ENCODE measurements around the gene ADAM17.
A peak's percentile ranks its signal among the peaks of the same experiment; 100 is the strongest.
"Not testable (repeated sequence)": the region's sequence is repeated elsewhere in the genome, so short reads cannot be mapped to it uniquely, and the experiment has no call there.

The ADAM17 gene

DNA sequence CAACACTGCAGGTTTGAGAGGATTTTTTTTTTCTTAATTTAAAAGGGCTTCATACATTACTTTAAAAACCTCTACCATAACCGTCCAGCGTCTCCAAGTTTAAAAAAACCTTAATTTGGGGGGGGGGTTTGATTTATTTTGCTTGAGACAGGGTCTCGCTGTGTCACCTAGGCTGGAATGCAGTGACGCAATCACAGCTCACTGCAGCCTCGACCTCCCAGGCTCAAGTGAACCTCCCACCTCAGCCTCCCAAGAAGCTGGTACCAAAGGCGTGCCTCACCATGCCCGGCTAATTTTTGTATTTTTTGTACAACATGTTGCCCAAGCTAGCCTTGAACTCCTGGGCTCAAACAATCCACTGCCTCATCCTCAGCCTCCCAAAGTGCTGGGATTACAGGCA, 36.9 kb downstream of the ADAM17 start:
- no peaks in the 10 kb centered on the region for H3K27me3 ChIP-seq
- H3K9me3 ChIP-seq, result no peaks in the 10 kb centered on the region
- H3K27ac ChIP-seq, result no peak overlapping the region
- no peak overlapping the region for H3K4me3 ChIP-seq (ENCODE audit: low read depth in 1 of 2, low read length in 1 of 2)
- peaks cover 73% of the 10 kb centered on the region for H3K36me3 ChIP-seq
- TF ChIP-seq, protein P1, sequence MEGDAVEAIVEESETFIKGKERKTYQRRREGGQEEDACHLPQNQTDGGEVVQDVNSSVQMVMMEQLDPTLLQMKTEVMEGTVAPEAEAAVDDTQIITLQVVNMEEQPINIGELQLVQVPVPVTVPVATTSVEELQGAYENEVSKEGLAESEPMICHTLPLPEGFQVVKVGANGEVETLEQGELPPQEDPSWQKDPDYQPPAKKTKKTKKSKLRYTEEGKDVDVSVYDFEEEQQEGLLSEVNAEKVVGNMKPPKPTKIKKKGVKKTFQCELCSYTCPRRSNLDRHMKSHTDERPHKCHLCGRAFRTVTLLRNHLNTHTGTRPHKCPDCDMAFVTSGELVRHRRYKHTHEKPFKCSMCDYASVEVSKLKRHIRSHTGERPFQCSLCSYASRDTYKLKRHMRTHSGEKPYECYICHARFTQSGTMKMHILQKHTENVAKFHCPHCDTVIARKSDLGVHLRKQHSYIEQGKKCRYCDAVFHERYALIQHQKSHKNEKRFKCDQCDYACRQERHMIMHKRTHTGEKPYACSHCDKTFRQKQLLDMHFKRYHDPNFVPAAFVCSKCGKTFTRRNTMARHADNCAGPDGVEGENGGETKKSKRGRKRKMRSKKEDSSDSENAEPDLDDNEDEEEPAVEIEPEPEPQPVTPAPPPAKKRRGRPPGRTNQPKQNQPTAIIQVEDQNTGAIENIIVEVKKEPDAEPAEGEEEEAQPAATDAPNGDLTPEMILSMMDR (IDR thresholded peaks at IDR 0.05), result no peak
- H3K4me1 ChIP-seq (ENCODE audit: control insufficient read depth in 1 of 2, insufficient read depth in 1 of 2, low read depth in 1 of 2, low read length in 1 of 2), result no peaks in the 10 kb centered on the region

DNA sequence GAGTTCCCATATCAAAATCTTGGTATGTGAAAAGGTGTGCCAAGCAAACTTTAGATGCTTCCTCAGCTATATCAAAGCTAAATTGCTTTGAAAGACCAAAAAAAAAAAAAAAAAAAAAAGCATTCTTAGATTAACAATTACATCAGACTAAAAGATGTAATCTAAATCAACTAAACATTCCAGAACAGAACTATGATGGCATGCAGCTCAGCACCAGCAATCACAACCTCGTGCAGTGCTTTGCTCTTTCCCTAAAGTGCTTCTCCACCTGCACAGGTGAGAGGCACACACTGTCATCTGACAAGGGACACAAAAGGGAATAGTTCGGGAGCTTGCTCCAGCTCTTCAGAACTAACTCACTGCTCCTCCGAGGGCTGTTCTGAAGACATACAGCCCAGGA, 37.5 kb downstream of the ADAM17 start:
- H3K36me3 ChIP-seq, result peaks cover 74% of the 10 kb centered on the region
- H3K9me3 ChIP-seq, result no peaks in the 10 kb centered on the region
- H3K4me3 ChIP-seq (ENCODE audit: low read depth in 1 of 2, low read length in 1 of 2), result no peak overlapping the region
- H3K4me1 ChIP-seq (ENCODE audit: control insufficient read depth in 1 of 2, insufficient read depth in 1 of 2, low read depth in 1 of 2, low read length in 1 of 2), result no peaks in the 10 kb centered on the region
- no peak overlapping the region for H3K27ac ChIP-seq
- H3K27me3 ChIP-seq, result no peaks in the 10 kb centered on the region
- TF ChIP-seq, protein P1 (IDR thresholded peaks at IDR 0.05), result no peak

DNA sequence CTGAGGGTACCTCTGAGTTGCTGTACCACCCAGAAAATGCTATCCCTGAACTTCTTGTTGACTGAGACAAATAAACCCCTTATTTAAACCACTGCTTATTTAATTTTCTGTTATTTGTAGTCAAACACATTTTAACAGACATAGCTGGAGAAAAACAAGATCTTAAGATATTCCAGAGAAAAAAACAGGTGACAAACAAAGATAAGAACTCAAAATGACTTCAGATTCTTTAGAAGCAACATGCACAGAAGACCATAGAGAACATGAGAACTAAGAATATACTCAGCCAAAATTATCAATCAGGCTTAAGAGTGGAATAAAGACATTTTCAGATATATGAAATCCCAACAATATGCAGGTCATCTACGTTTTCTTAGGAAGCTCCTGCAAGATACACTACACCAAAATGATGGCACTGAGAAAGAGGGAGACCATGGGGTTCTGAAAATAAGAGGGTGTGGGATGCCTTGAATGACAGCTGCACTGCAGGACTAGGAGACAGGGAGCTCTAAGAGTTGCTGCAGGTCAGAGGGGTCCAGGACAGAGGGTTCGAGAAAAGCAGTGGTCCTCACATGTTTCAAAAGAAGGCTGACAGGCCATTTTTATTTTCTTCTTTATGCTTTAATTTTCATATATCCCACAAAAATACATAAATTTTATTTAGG, 38.4 kb downstream of the ADAM17 start:
- no peak overlapping the region for H3K4me3 ChIP-seq (ENCODE audit: low read depth in 1 of 2, low read length in 1 of 2)
- TF ChIP-seq, protein P1 (IDR thresholded peaks at IDR 0.05), result no peak
- H3K36me3 ChIP-seq, result peaks cover 80% of the 10 kb centered on the region
- no peaks in the 10 kb centered on the region for H3K4me1 ChIP-seq (ENCODE audit: control insufficient read depth in 1 of 2, insufficient read depth in 1 of 2, low read depth in 1 of 2, low read length in 1 of 2)
- H3K27ac ChIP-seq, result no peak overlapping the region
- no peaks in the 10 kb centered on the region for H3K9me3 ChIP-seq
- H3K27me3 ChIP-seq, result no peaks in the 10 kb centered on the region

DNA sequence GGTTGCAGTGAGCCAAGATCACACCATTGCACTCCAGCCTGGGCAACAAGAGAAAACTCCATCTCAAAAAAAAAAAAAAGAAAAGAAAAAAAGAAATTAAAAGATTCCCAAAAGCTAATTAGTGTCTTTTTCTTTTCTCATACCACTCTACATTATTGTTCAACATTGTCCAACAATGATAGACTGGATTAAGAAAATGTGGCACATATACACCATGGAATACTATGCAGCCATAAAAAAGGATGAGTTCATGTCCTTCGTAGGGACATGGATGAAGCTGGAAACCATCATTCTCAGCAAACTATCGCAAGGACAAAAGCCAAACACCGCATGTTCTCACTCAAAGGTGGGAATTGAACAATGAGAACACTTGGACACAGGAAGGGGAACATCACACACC, 41.7 kb downstream of the ADAM17 start:
- peaks cover 77% of the 10 kb centered on the region for H3K36me3 ChIP-seq
- H3K27ac ChIP-seq; H3K4me1 ChIP-seq (ENCODE audit: control insufficient read depth in 1 of 2, insufficient read depth in 1 of 2, low read depth in 1 of 2, low read length in 1 of 2); H3K4me3 ChIP-seq (ENCODE audit: low read depth in 1 of 2, low read length in 1 of 2); H3K27me3 ChIP-seq; H3K9me3 ChIP-seq: not testable (repeated sequence)

DNA sequence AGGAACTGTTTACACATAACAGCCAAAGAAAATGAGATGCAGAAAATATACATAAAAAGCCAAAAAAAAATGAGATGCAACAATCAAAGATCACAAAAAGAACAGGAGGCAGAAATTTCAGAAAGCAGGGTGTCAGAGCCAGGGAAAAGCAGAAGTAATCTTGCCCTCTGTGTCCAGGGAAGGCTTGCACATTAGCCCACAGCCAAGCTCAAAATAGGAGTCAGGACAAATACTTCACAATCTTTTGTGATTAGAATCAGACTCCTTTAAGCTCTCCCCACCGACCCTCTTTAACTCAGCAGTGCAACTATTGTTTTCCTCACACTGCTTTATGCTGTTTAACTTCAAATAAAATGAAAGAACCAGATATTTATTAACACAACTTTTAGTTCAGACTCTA, 46.7 kb downstream of the ADAM17 start:
- Histone ChIP-seq H3K9me3 (no peaks in the 10 kb centered on the region), H3K36me3 (peaks cover 86% of the 10 kb centered on the region), H3K4me3 (ENCODE audit: low read depth in 1 of 2, low read length in 1 of 2) (no peak overlapping the region), H3K27me3 (no peaks in the 10 kb centered on the region), H3K4me1 (ENCODE audit: control insufficient read depth in 1 of 2, insufficient read depth in 1 of 2, low read depth in 1 of 2, low read length in 1 of 2) (no peaks in the 10 kb centered on the region), H3K27ac (peak overlapping the region; percentile 11)
- TF ChIP-seq, protein P1 (IDR thresholded peaks at IDR 0.05), result no peak

DNA sequence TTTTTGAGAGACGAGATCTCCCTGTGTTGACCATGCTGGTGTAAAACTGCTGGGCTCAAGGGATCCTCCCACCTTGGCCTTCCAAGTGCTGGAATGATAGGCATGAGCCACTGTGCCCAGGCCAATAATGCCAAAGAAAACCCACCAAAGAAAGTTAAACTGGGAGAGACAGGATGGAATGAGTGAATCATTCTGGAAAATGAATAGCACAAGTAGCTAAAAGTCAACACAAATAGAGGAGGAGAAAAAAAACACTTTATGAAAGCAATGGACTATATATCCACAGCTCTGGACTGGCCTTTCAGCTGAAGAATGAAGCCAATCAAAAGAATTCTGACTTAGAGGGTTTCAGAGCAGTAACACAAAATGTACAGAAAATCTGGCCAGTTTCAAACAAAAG, 57.4 kb downstream of the ADAM17 start:
- H3K4me3 ChIP-seq (ENCODE audit: low read depth in 1 of 2, low read length in 1 of 2), result no peak overlapping the region
- H3K27ac ChIP-seq, result no peak overlapping the region

More for the DNA sequence above, 57.4 kb downstream of the ADAM17 start:
- Histone ChIP-seq H3K9me3 (no peaks in the 10 kb centered on the region), H3K36me3 (peaks cover 92% of the 10 kb centered on the region), H3K27me3 (no peaks in the 10 kb centered on the region), H3K4me1 (ENCODE audit: control insufficient read depth in 1 of 2, insufficient read depth in 1 of 2, low read depth in 1 of 2, low read length in 1 of 2) (no peaks in the 10 kb centered on the region)
- TF ChIP-seq, protein P1 (IDR thresholded peaks at IDR 0.05), result no peak
